ENCODE results near the gene MIPOL1.
"Not testable (repeated sequence)": the region's sequence is repeated elsewhere in the genome, so short reads cannot be mapped to it uniquely, and the experiment has no call there.

MIPOL1 gene

GRCh38 chr14:37411079-37411735 lies 213.5 kb downstream of the MIPOL1 start:
- DNase-seq, result no peak

- no peak for DNase-seq
These were observed 215.3 kb downstream of the MIPOL1 start for GRCh38 chr14:37413050-37413449.

GRCh38 chr14:37413504-37414003 lies 215.8 kb downstream of the MIPOL1 start:
- DNase-seq, result no peak

GRCh38 chr14:37416264-37416663 lies 218.5 kb downstream of the MIPOL1 start:
- no peak for DNase-seq

DNA sequence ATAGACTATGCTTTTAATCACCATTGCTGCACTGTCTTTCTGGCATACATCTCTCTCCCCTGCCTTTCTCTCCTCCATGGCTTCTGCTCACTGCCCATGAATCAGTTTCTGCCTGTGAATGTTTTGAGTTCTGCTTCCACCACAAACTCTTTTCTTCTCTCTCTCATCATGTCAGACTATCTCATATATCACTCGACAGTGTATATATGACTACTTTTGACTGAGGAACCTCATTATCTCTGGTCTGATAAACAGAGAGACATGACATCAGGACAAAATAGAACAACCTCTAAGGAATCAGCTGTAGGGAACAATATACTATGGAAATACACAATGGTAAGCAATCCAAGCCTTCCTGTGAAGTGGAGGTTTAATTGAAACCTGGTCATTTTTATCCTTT lies 219.4 kb downstream of the MIPOL1 start:
- DNase-seq, result no peak

DNA sequence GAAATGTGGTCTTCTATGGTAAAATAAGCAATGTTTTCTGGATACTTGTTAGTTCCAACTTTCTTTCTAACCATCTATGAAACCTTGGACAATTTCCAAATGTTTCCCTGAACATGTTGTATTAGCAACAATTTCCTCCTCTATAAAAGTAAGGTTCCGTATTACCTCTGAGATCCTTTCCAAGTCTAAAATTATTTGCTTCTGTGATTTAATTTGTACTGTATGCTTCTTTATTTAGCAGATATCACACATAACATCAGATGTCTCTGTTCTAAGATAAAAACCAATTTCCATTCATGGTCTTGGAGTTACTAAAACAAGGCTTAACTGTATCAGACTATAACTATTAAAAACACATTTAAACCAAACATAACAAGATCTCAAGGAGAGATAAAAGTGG lies 220.1 kb downstream of the MIPOL1 start:
- DNase-seq, result no peak

DNA sequence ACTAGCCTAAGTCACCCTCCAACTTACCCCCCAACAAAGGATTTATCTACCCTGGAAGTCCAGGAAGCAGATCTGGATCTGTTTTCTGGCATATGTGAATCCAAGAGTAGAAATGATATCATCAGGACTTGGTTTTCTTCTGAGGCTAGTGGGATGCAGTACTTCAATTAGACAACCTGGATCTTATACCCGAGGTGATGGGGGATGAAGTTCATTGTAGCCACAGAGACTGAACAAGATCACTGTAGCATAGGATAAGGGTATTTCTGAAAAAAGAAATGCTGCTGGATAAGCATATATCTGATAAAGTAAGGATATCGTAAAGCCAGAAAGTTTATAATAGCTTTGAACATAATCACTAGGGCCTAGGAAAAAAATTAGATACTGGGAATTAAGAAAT lies 222.9 kb downstream of the MIPOL1 start:
- DNase-seq, result no peak

GRCh38 chr14:37422319-37422718 lies 224.6 kb downstream of the MIPOL1 start:
- DNase-seq, result no peak

- DNase-seq, result no peak
These were observed 225.0 kb downstream of the MIPOL1 start for GRCh38 chr14:37422748-37423147.

DNA sequence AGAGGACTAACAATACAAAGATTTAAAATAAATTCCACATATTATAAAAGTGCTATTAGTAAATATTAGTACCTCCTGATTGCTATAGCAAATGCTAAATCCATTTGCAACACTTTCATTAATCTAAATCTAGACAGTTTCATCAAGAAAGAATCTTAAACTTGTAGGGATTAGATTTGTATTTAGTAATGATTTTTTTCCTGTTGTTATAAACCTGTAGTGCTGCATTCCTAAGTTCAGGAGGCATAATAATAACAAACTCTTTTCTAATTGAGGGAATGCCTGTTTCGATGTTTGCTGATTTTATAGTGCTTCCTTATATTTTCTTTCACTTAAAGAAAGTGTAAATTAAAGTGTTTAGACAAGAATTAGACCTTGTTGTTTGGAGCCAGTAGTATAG lies 231.2 kb downstream of the MIPOL1 start:
- DNase-seq, result no peak

DNA sequence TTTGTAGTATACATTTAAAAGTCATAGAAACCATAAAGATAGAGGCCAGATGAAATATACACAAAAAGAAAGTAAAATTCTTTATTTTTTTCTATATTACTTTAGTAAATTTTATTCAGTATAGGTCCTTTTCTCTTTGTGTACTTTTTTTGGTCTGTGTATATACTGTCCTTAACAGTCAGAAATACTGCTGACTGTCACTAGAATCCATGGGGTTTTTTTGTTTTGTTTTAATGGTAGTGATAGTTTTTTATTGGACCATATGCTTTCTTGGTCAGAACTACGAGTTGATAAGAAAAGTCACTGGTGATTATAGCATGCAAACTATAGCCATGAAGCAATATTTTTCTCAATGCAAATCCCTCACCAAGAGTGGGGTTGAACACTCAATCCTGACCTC lies 231.9 kb downstream of the MIPOL1 start:
- no peak for DNase-seq

GRCh38 chr14:37434867-37435266 lies 237.1 kb downstream of the MIPOL1 start:
- DNase-seq, result no peak

GRCh38 chr14:37436519-37436918 lies 238.8 kb downstream of the MIPOL1 start:
- DNase-seq, result no peak

DNA sequence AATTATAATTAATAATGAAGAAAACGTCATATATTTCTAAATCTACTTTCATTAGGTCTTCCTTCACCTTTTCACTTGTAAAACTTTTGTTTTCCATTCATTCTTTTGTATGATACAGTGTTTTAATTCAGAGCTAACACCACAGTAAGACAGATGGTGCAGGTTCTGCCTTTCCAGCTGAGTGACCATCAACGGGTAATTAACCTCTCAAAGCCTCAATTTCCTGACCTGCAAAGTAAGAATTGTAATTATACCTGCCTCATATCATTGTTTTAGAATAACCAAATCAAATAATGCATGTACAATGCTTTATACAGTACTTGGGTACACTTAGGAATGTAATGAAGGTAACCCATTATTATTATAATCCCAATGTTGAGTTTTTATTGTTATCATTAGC lies 239.8 kb downstream of the MIPOL1 start:
- DNase-seq, result no peak

DNA sequence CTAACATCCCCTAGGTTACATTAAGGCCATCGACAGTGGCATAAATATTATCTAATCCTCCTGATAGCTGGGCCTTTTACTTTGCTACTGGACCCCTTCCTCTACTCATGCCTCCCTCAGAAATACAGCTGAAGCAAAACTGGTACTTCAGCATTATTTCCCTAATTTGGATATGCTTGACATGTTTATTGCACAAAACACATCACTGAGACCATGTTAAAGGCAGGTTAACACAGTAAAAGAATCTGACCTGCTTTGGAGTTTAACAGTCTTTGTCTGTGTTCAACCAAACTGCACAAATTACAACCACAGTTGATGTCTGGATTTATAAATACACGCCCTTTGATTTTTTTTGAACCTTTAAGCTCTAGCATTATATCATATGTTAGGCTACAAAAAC lies 240.7 kb downstream of the MIPOL1 start:
- DNase-seq, result no peak

DNA sequence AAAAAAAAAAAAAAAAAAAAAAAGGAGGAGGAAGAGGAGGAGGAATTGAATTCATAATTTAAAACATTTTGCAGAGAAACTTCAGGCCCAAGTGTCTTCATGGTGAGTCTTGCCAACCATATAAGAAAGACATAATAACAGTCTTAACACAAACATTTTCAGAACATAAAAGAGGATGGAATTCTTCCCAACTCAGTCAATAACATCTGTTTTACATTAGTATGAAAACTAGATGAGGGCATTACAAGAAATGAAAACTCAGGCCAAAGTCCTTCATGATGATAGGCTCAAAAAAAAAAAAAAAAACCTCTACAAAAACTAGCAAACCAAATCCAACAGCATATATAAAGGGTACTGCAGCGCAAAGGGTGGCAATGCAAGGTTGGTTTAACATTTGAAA lies 245.7 kb downstream of the MIPOL1 start:
- no peak for DNase-seq

GRCh38 chr14:37447883-37448391 lies 250.2 kb downstream of the MIPOL1 start:
- no peak for DNase-seq

- no peak for DNase-seq
These were observed 254.6 kb downstream of the MIPOL1 start for GRCh38 chr14:37452323-37452722.

DNA sequence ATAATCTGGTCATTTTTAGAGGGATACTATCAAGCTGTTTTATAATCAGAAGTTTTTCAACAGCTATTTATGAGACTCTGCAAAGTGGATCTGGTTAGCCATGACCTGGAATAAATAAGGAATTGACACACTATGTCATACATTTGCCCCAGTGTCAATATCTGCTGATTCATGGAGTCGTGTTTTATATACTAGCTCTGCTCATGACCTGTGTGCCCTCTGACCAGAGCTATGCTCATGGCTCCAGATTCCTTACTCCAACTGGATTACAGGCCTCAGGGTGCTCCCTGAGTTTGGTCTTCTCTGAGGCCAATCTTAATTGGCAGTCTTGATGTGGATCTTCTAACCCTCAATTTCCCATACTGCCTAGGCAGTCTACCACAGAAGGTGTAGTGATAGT lies 256.2 kb downstream of the MIPOL1 start:
- DNase-seq, result no peak

GRCh38 chr14:37457334-37457733 lies 259.6 kb downstream of the MIPOL1 start:
- no peak for DNase-seq

- not testable (repeated sequence) for DNase-seq
These were observed 264.7 kb downstream of the MIPOL1 start for GRCh38 chr14:37462426-37462825.

GRCh38 chr14:37464192-37464858 lies 266.6 kb downstream of the MIPOL1 start:
- no peak for DNase-seq

- DNase-seq, result no peak
These were observed 268.4 kb downstream of the MIPOL1 start for GRCh38 chr14:37466003-37466622.

- DNase-seq, result no peak
These were observed 268.9 kb downstream of the MIPOL1 start for GRCh38 chr14:37466623-37467088.
